T-helper 2 cell (primary cell): ENCODE data around the gene MOB3A.

ENCODE experiments used
- DNase-seq, 5 experiments: peaks; one replicate each; pipeline versions ENCODE4 v3.0.0 to v3.0.0-alpha.2; 2012 to 2022

The MOB3A gene

GRCh38 chr19:2081873-2082810, 14.0 kb downstream of the MOB3A start:
- DNase-seq, result peak in 3 of 5 experiments; percentile 39 to 88 (median 76)

- no peak for DNase-seq
Measured at GRCh38 chr19:2080336-2080988, 15.7 kb downstream of the MOB3A start.

- DNase-seq, result no peak
Measured at GRCh38 chr19:2079865-2080301, 16.2 kb downstream of the MOB3A start.

GRCh38 chr19:2079076-2079864, 16.9 kb downstream of the MOB3A start:
- no peak for DNase-seq

- no peak for DNase-seq
Measured at GRCh38 chr19:2077833-2078619, 18.1 kb downstream of the MOB3A start.

GRCh38 chr19:2077398-2077797, 18.7 kb downstream of the MOB3A start:
- no peak for DNase-seq

- DNase-seq, result no peak
Measured at GRCh38 chr19:2076526-2076944, 19.6 kb downstream of the MOB3A start.

- no peak for DNase-seq
Measured at GRCh38 chr19:2072757-2073551, 23.2 kb downstream of the MOB3A start.

GRCh38 chr19:2070986-2071673, 25.0 kb downstream of the MOB3A start:
- DNase-seq, result no peak

- DNase-seq, result no peak
Measured at GRCh38 chr19:2070436-2070827, 25.7 kb downstream of the MOB3A start.

- DNase-seq, result no peak
Measured at GRCh38 chr19:2064788-2065524, 31.2 kb downstream of the MOB3A start.

GRCh38 chr19:2064395-2064787, 31.7 kb downstream of the MOB3A start:
- DNase-seq, result no peak

- no peak for DNase-seq
Measured at GRCh38 chr19:2063824-2064223, 32.3 kb downstream of the MOB3A start.

GRCh38 chr19:2062770-2063169, 33.4 kb downstream of the MOB3A start:
- no peak for DNase-seq

GRCh38 chr19:2062389-2062729, 33.8 kb downstream of the MOB3A start:
- DNase-seq, result no peak

- DNase-seq, result peak; percentile 98 to 100 (median 99)
Measured at GRCh38 chr19:2061495-2062388, 34.4 kb downstream of the MOB3A start.

GRCh38 chr19:2060884-2061494, 35.1 kb downstream of the MOB3A start:
- no peak for DNase-seq

- DNase-seq, result no peak
Measured at GRCh38 chr19:2059422-2060201, 36.5 kb downstream of the MOB3A start.
